ENCODE data around the gene YIPF4. TPM values are rescaled to one million over a fixed set of nuclear protein-coding genes. Genes with fewer than 3 reads are reported as not detected.

Gene YIPF4
- total RNA-seq, 4 donors from 2014 or later = 21.3 to 48.3 (median 33.6) TPM

GRCh38 chr2:32237488-32237887 lies 40.2 kb upstream of the YIPF4 start:
- H3K9me3 ChIP-seq = no peaks in the 10 kb centered on the region
- WGBS, 2 donors (ENCODE audit: low coverage in 1 of 2) = 81 to 83% methylated on average over 2 of the region's 2 CpGs
- no peak for ATAC-seq
- H3K27ac ChIP-seq = no peak overlapping the region
- no peaks in the 10 kb centered on the region for H3K36me3 ChIP-seq
- TF ChIP-seq POLR2A (IDR thresholded peaks at IDR 0.05) = no peak
- no peak for TF ChIP-seq EP300 (IDR thresholded peaks at IDR 0.05)
- TF ChIP-seq POLR2AphosphoS5 (IDR thresholded peaks at IDR 0.05) = no peak
- TF ChIP-seq, protein P1, sequence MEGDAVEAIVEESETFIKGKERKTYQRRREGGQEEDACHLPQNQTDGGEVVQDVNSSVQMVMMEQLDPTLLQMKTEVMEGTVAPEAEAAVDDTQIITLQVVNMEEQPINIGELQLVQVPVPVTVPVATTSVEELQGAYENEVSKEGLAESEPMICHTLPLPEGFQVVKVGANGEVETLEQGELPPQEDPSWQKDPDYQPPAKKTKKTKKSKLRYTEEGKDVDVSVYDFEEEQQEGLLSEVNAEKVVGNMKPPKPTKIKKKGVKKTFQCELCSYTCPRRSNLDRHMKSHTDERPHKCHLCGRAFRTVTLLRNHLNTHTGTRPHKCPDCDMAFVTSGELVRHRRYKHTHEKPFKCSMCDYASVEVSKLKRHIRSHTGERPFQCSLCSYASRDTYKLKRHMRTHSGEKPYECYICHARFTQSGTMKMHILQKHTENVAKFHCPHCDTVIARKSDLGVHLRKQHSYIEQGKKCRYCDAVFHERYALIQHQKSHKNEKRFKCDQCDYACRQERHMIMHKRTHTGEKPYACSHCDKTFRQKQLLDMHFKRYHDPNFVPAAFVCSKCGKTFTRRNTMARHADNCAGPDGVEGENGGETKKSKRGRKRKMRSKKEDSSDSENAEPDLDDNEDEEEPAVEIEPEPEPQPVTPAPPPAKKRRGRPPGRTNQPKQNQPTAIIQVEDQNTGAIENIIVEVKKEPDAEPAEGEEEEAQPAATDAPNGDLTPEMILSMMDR (IDR thresholded peaks at IDR 0.05) = no peak
- no peak overlapping the region for H3K4me3 ChIP-seq
- H3K4me1 ChIP-seq = no peaks in the 10 kb centered on the region
- H3K27me3 ChIP-seq = no peaks in the 10 kb centered on the region

GRCh38 chr2:32237996-32238395 lies 39.7 kb upstream of the YIPF4 start:
- TF ChIP-seq EP300 (IDR thresholded peaks at IDR 0.05) = no peak
- TF ChIP-seq, protein P1 (IDR thresholded peaks at IDR 0.05) = no peak
- TF ChIP-seq POLR2A (IDR thresholded peaks at IDR 0.05) = no peak
- no peak for TF ChIP-seq POLR2AphosphoS5 (IDR thresholded peaks at IDR 0.05)
- WGBS, 2 donors (ENCODE audit: low coverage in 1 of 2) = 67 to 89% methylated on average over 1 to 2 of the region's 2 CpGs
- ATAC-seq = no peak

GRCh38 chr2:32242331-32242730 lies 35.4 kb upstream of the YIPF4 start:
- TF ChIP-seq, protein P1 (IDR thresholded peaks at IDR 0.05) = no peak
- TF ChIP-seq POLR2A (IDR thresholded peaks at IDR 0.05) = no peak
- TF ChIP-seq POLR2AphosphoS5 (IDR thresholded peaks at IDR 0.05) = no peak
- no peak for TF ChIP-seq EP300 (IDR thresholded peaks at IDR 0.05)
- 90 to 93% methylated on average over 3 of the region's 3 CpGs for WGBS, 2 donors (ENCODE audit: low coverage in 1 of 2)
- Histone ChIP-seq H3K9me3 (no peaks in the 10 kb centered on the region), H3K36me3 (no peaks in the 10 kb centered on the region), H3K27ac (no peak overlapping the region), H3K27me3 (no peaks in the 10 kb centered on the region), H3K4me1 (no peaks in the 10 kb centered on the region), H3K4me3 (no peak overlapping the region)
- no peak for ATAC-seq

More at GRCh38 chr2:32237996-32238395, 39.7 kb upstream of the YIPF4 start:
- no peaks in the 10 kb centered on the region for H3K36me3 ChIP-seq
- no peaks in the 10 kb centered on the region for H3K9me3 ChIP-seq
- no peaks in the 10 kb centered on the region for H3K27me3 ChIP-seq
- no peak overlapping the region for H3K27ac ChIP-seq
- H3K4me3 ChIP-seq = no peak overlapping the region
- H3K4me1 ChIP-seq = no peaks in the 10 kb centered on the region

DNA sequence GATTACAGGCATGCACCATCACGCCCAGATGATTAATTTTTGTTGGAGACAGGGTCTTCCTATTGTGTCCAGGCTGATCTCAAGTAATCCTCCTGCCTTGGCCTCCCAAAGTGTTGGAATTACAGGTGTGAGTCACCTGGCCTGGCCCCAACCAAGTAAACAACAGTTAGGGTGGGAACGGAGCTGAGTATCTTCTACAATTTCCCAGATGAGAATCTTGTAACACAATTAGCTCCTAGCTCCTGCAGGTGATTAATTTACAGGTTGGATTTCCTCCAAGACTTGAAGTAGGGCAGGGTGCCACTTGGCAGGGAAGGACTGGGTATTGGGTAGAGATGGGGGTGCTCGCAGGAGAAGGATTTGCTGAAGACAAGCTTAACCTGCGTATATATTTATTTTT lies 30.8 kb upstream of the YIPF4 start:
- Histone ChIP-seq H3K9me3 (no peaks in the 10 kb centered on the region), H3K36me3 (no peaks in the 10 kb centered on the region), H3K27ac (no peak overlapping the region), H3K4me3 (no peak overlapping the region), H3K27me3 (no peaks in the 10 kb centered on the region), H3K4me1 (no peaks in the 10 kb centered on the region)
- ATAC-seq = no peak
- TF ChIP-seq, protein P1 (IDR thresholded peaks at IDR 0.05) = no peak
- TF ChIP-seq EP300 (IDR thresholded peaks at IDR 0.05) (no peak), POLR2A (IDR thresholded peaks at IDR 0.05) (no peak), POLR2AphosphoS5 (IDR thresholded peaks at IDR 0.05) (no peak)
- whole genome bisulfite sequencing, 2 donors (ENCODE audit: low coverage in 1 of 2) = 74 to 78% methylated on average over 3 to 4 of the region's 4 CpGs

- ATAC-seq = no peak
- Histone ChIP-seq H3K4me1 (no peaks in the 10 kb centered on the region), H3K27ac (no peak overlapping the region), H3K36me3 (no peaks in the 10 kb centered on the region), H3K9me3 (no peaks in the 10 kb centered on the region), H3K27me3 (no peaks in the 10 kb centered on the region), H3K4me3 (no peak overlapping the region)
- TF ChIP-seq POLR2AphosphoS5 (IDR thresholded peaks at IDR 0.05) = no peak
- TF ChIP-seq, protein P1 (IDR thresholded peaks at IDR 0.05) = no peak
- 100% methylated on average over 1 of the region's 3 CpGs; no CpG with 5 or more reads in 1 of the 2 donors for WGBS, 2 donors (ENCODE audit: low coverage in 1 of 2)
Measured at GRCh38 chr2:32248299-32248698, 29.4 kb upstream of the YIPF4 start.

Measured in gastroesophageal sphincter (tissue), 4 donors.